ENCODE results near the gene DUSP21.
"Not testable (repeated sequence)": the region's sequence is repeated elsewhere in the genome, so short reads cannot be mapped to it uniquely, and the experiment has no call there.

Gene DUSP21

DNA sequence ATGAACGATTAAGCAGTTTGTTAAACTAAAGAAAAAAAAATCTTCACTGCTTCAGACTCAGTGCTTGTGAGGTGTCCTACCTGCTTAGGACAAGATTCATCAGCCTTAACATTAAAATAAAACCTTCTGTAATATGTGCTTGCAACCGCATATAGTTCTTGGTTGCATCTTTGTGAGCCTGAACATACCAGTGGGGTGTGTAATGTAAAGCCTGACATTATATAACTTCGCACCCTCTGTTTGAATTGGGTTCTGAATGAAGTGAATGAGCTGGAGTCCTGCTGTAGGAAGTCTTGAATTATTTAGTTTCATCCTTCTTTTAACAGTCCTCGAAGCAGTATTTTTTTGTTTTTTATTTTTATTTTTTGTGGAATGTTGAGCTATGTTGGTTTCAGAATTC, 32.3 kb downstream of the DUSP21 start:
- peak; percentile 43 for DNase-seq (ENCODE audit: low spot score)

GRCh38 chrX:44876767-44877166, 32.9 kb downstream of the DUSP21 start:
- no peak for DNase-seq (ENCODE audit: low spot score)

DNA sequence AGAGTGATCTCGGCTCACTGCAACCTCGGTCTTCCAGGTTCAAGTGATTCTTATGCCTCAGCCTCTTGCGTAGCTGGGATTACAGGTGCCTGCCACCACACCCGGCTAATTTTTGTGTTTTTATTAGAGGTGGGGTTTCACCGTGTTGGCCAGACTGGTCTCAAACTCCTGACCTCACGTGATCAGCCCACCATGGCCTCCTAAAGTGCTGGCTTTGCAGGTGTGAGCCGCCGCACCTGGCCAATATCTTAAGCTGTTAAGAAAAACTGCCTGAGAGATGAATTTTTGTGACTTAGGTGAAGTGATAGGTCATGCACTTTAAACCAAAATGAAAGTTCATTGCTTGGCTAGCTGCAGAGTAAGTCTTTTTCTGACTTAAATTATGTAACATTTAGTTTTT, 35.0 kb downstream of the DUSP21 start:
- no peak for DNase-seq (ENCODE audit: low spot score)

GRCh38 chrX:44881549-44881948, 37.7 kb downstream of the DUSP21 start:
- DNase-seq (ENCODE audit: low spot score), result no peak

GRCh38 chrX:44882635-44883034, 38.8 kb downstream of the DUSP21 start:
- no peak for DNase-seq (ENCODE audit: low spot score)

- DNase-seq (ENCODE audit: low spot score), result no peak
Measured at GRCh38 chrX:44884944-44885343, 41.1 kb downstream of the DUSP21 start.

GRCh38 chrX:44889824-44890223, 46.0 kb downstream of the DUSP21 start:
- DNase-seq (ENCODE audit: low spot score), result peak; percentile 3

DNA sequence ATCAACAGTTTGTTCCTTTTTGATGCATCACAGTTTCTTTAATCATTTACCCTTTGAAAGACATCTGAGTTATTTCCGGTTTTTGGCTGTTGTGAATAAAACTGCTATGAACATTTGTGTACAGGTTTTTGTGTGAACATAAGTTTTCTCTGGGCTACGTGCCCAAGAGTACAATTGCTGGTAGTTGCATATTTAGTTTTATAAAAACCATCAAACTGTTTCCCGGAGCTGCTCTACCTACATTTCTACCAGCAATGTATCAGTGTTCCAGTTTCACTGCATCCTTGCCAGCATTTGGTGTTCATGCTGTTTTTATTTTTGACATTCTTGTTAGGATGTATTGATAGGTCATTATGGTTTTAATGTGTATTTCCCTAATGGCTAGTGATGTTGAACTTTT, 46.4 kb downstream of the DUSP21 start:
- no peak for DNase-seq (ENCODE audit: low spot score)

DNA sequence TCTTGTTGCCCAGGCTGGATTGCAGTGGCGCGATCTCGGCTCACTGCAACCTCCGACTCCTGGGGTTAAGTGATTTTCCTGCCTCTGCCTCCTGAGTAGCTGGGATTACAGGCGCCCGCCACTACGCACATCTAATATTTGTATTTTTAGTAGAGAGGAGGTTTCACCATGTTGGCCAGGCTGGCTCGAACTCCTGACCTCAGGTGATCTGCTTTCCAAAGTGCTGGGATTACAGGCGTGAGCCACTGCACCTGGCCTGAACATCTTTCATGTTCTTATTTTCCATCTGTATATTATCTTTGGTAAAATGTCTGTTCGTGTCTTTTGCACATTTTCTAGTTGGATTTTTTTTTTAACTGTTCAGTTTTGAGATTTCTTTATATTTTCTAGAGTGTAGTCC, 46.9 kb downstream of the DUSP21 start:
- not testable (repeated sequence) for DNase-seq (ENCODE audit: low spot score)

DNA sequence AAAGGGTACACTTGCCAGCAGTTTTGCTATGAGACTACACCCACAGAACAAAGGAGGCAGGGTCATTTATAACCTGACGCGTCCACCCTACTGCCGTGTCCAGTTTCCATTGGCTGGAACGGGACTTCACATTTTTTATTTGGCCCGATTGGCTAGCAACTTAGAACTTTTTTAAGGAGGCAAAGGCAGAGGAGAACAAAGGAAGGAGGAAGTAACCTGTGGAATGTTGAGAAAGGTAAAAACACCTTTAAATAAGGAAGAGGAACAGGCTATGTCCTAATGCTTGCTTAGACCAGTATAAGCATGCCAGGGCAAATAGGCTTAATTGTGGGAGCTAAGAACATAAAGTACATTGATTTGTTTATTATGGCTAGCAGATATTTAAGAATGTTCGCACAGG, 47.8 kb downstream of the DUSP21 start:
- no peak for DNase-seq (ENCODE audit: low spot score)
